ENCODE measurements around the gene GGCX. TPM values are rescaled to one million over a fixed set of nuclear protein-coding genes. Genes with fewer than 3 reads are reported as not detected.
"Not testable (repeated sequence)": the region's sequence is repeated elsewhere in the genome, so short reads cannot be mapped to it uniquely, and the experiment has no call there.

The GGCX gene
- total and polyA plus RNA-seq, 2 of the 13 experiments (the other 11 are each of a cell fraction or from before 2014, with no cell fraction given): 72.5 to 103 TPM

DNA sequence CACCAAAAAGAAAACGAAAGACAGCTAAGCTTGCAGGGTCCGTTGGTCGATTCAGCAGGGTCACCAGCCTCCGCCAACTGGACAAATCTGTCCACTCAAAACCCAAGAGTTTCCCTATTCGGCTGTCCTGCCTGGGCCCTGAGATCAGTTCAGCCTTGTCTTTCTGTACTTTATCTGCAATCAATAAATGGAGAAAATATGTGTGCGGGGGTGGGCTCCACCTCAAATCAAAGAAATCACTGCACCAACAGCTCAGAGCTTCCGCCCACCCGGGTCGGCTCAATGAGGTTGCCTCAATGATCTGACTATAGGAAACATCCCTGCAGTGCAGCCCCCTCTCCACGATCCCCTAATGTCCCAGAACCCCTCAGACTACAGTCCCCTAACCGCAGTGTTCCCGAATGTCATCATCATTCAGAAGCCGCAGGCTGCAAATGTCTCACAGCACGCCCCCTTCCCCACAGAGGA is 447 bp downstream of the GGCX start (continued):
- TF ChIP-seq, protein P1, sequence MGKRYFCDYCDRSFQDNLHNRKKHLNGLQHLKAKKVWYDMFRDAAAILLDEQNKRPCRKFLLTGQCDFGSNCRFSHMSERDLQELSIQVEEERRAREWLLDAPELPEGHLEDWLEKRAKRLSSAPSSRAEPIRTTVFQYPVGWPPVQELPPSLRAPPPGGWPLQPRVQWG (CRISPR knock-in tag; IDR thresholded peaks at IDR 0.05; ENCODE audit: borderline replicate concordance, low read depth): no peak
- TF ChIP-seq ZNF468 (CRISPR knock-in tag; IDR thresholded peaks at IDR 0.05): no peak
- TF ChIP-seq, protein P2, sequence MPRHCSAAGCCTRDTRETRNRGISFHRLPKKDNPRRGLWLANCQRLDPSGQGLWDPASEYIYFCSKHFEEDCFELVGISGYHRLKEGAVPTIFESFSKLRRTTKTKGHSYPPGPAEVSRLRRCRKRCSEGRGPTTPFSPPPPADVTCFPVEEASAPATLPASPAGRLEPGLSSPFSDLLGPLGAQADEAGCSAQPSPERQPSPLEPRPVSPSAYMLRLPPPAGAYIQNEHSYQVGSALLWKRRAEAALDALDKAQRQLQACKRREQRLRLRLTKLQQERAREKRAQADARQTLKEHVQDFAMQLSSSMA (CRISPR knock-in tag; IDR thresholded peaks at IDR 0.05): 0 out of 2 replicates have a peak, but pooled peaks have one; percentile 35

DNA sequence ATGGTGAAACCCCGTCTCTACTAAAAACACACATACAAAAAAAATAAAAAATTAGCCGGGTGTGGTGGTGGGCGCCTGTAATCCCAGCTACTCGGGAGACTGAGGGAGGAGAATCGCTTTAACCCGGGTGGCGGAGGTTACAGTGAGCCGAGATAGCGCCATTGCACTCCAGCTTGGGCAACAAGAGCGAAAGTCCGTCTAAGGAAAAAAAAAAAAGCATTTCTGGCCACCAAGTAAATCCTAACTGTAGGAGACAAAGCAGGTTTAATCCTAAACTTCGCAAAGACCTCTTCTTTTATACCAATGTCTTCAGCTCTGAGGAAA is 928 bp downstream of the GGCX start:
- H3K27me3 ChIP-seq (ENCODE audit: control insufficient read depth in 1 of 2, insufficient read depth in 2 of 2, low read length in 2 of 2); BruUV-seq (replicated peaks); CTCF ChIA-PET (ENCODE audit: low intra/inter-chr PET ratio, low total read pairs); H3K9me3 ChIP-seq (ENCODE audit: low read length); H2AFZ ChIP-seq (ENCODE audit: low read length); in situ Hi-C loops (cut with HindIII; ENCODE audit: extremely low pct_ligation_motif_present, low pct_unique_long_range_greater_than_20kb); H4K20me1 ChIP-seq (ENCODE audit: insufficient read depth, low read length); FAIRE-seq; DNase-seq (ENCODE audit: low spot score): not testable (repeated sequence)
- H3K4me1 ChIP-seq (ENCODE audit: insufficient read depth, low read length): peaks cover 55% of the 10 kb centered on the region
- POLR2A ChIA-PET: interaction anchor here (0.8 to 20.8 kb wide), 17 partner anchors 10 to 253 kb away, joined by 3 to 645 read pairs (median 18); partner anchors contain the start of genes C2orf68, ELMOD3, MAT2A and RETSAT
- peaks cover 41% of the 10 kb centered on the region for H3K79me2 ChIP-seq (ENCODE audit: insufficient read depth, low read length)
- peak overlapping the region; percentile 92 for H3K9ac ChIP-seq (ENCODE audit: insufficient read depth, low read depth, low read length)
- peak; percentile 48; the same call in 1 of the 2 replicates for TF ChIP-seq POGZ (CRISPR knock-in tag; IDR thresholded peaks at IDR 0.05)
- TF ChIP-seq, protein P3, sequence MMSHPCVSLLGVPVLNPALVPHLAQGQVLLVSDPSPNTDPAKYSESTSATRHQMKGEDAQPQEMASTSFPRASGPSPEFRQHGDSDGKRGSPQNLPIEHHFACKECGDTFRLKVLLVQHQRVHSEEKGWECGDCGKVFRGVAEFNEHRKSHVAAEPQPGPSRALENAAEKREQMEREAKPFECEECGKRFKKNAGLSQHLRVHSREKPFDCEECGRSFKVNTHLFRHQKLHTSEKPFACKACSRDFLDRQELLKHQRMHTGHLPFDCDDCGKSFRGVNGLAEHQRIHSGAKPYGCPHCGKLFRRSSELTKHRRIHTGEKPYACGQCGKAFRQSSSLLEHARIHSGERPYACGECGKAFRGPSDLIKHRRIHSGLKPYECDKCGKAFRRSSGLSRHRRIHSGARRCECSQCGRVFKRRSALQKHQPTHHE (CRISPR knock-in tag; IDR thresholded peaks at IDR 0.05; ENCODE audit: borderline replicate concordance): 0 out of 2 replicates have a peak, but pooled peaks have one; percentile 2
- TF ChIP-seq, protein P4, sequence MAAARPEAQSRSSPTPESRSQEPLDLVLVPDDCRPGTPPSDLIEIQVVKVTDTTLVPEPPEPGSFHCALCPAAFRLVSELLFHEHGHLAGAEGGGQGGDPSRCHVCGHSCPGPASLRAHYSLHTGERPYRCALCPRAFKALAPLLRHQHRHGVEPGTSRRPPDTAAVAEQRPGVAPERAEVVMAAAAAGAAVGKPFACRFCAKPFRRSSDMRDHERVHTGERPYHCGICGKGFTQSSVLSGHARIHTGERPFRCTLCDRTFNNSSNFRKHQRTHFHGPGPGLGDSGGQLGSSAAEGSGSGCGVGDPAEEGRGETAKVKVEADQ (CRISPR knock-in tag; IDR thresholded peaks at IDR 0.05; ENCODE audit: borderline replicate concordance): 0 out of 2 replicates have a peak, but pooled peaks have one; percentile 8
- 0 out of 2 replicates have a peak, but pooled peaks have one; percentile 13 for TF ChIP-seq ETV6 (CRISPR knock-in tag; conservative IDR thresholded peaks at IDR 0.05)
- 0 out of 2 replicates have a peak, but pooled peaks have one; percentile 23 for TF ChIP-seq ZNF772 (CRISPR knock-in tag; IDR thresholded peaks at IDR 0.05)
- TF ChIP-seq SRY (CRISPR knock-in tag; IDR thresholded peaks at IDR 0.05): 0 out of 2 replicates have a peak, but pooled peaks have one; percentile 52
- TF ChIP-seq NRL (CRISPR knock-in tag; IDR thresholded peaks at IDR 0.05; ENCODE audit: borderline replicate concordance): 0 out of 2 replicates have a peak, but pooled peaks have one; percentile 32
- TF ChIP-seq ZNF430 (CRISPR knock-in tag; IDR thresholded peaks at IDR 0.05): peak; percentile 50; the same call in 1 of the 2 replicates
- 0 out of 2 replicates have a peak, but pooled peaks have one; percentile 25 for TF ChIP-seq ZNF350 (CRISPR knock-in tag; IDR thresholded peaks at IDR 0.05; ENCODE audit: borderline replicate concordance, low read depth)
- WGBS (ENCODE audit: low lambda C conversion rate): 2% methylated on average over 12 of the region's 12 CpGs
- H3K27ac ChIP-seq (ENCODE audit: extremely low read length, insufficient read depth, low read length): peak overlapping the region; percentile 91
- H3K36me3 ChIP-seq (replicated peaks in 1 of 2; ENCODE audit: control insufficient read depth in 1 of 2, insufficient read depth in 2 of 2, low read length in 2 of 2): peaks cover 7 to 35% of the 10 kb centered on the region in 2 experiments
- ATAC-seq: peak; percentile 1; the same call in 1 of the 3 replicates
- peak overlapping the region; percentile 84 to 98 (median 91) for H3K4me3 ChIP-seq (replicated peaks in 1 of 3; ENCODE audit: insufficient read depth in 1 of 3, low read depth in 2 of 3, low read length in 3 of 3)
- intact Hi-C loops (cut with micrococcal nuclease; ENCODE audit: unreplicated experiment): loop anchor here (2.0 kb wide), 1 partner anchor 16 kb away; the partner anchor contains the start of gene VAMP8
- peak overlapping the region; percentile 96 for H3K4me2 ChIP-seq (ENCODE audit: low read depth, low read length)

All from HepG2 (cell line).